Measurements from ENCODE around the gene TCEANC2. TPM values are rescaled to one million over a fixed set of nuclear protein-coding genes. Genes with fewer than 3 reads are reported as not detected.
A peak's percentile ranks its signal among the peaks of the same experiment; 100 is the strongest.

TCEANC2 gene
- total and polyA plus RNA-seq, 12 donors, result 1.4 to 5.9 (median 3.9) TPM

DNA sequence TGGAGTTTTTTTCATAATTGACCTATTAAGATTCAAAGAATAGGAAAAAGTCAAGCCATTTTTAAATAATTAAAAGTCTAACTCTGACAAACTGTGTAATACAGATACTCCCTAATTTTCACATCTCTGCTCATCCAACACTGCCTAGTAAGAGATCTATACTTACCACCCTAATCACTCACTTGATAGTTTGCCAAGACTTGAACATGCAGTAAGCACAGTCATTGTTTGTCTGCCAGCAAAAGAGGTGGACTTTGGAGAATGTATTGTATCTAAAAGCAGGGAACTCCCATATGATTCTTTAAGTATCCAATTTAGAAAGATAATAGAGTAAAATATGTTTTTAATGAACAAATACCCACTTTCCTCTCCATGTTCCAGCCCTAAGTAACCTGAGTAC lies 15.9 kb upstream of the TCEANC2 start:
- intact Hi-C loops (cut with DNase I), result loop anchor here in 1 of 10 donors (10.0 kb wide), 1 partner anchor 173 kb away; no protein-coding TSS in a partner anchor
- Histone ChIP-seq H3K27me3 (no peaks in the 10 kb centered on the region), H3K4me1 (peaks cover 0 to 11% (median 0%) of the 10 kb centered on the region in 9 donors), H3K27ac (no peak overlapping the region), H3K9me3 (no peaks in the 10 kb centered on the region), H3K4me3 (no peak overlapping the region), H3K36me3 (peaks cover 0 to 100% (median 72%) of the 10 kb centered on the region in 9 donors)
- ATAC-seq, result peak in 4 of 8 donors; percentile 62 to 78 (median 68)
- DNase-seq, result no peak
- no peak for TF ChIP-seq CTCF (IDR thresholded peaks at IDR 0.05)

DNA sequence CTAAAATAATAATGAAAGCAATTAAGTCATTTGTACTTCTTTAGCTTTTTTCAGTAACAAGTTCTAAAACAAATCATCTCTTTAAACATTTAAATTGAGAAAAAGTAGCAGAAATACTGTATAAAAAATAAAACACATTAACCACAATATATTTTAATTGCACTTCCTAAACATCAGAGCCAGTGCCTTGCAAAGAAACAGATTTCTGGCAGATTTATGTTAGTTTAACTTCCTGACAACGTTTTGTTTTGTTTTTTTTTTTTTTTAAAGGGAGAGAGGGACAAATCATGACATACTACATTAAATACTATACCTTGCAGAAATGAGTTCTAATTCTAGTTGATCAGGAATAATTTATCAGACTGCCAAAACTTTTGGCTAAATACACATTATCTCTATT lies 11.6 kb upstream of the TCEANC2 start:
- Histone ChIP-seq H3K27ac (no peak overlapping the region), H3K4me1 (peaks cover 0 to 34% (median 19%) of the 10 kb centered on the region in 9 donors), H3K4me3 (no peak overlapping the region), H3K27me3 (no peaks in the 10 kb centered on the region), H3K9me3 (no peaks in the 10 kb centered on the region), H3K36me3 (peaks cover 0 to 95% (median 56%) of the 10 kb centered on the region in 9 donors)
- intact Hi-C loops (cut with DNase I), result no loop called here
- DNase-seq (no peak), ATAC-seq (no peak)
- TF ChIP-seq CTCF (IDR thresholded peaks at IDR 0.05), result no peak
- WGBS, 2 donors, result 19% methylated on average over 1 of the region's 1 CpG

DNA sequence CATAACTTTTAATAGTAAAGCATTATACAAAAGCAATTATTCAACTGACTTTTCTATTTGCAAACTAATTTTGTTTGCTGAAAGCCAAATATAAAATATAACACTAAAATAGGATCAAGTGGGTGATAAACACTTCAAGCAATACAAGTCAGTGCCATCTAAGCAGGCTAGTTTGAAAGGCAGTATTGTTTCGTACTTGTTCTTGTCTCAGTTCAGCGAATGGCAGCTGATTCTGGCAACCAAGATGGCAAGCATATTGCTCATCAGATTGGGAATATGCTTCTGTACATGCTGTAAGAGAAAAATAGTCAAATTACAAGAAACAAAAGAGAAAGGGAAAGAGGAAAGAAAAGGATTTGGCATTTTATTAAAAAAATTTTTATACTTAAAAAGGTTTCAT lies 7.9 kb upstream of the TCEANC2 start:
- intact Hi-C loops (cut with DNase I), result no loop called here
- peaks cover 0 to 62% (median 24%) of the 10 kb centered on the region in 9 donors for H3K36me3 ChIP-seq
- no peaks in the 10 kb centered on the region for H3K27me3 ChIP-seq
- no peak for DNase-seq
- no peak for ATAC-seq
- no peak overlapping the region for H3K27ac ChIP-seq
- H3K4me3 ChIP-seq, result no peak overlapping the region
- WGBS, 2 donors, result 73 to 76% methylated on average over 2 of the region's 2 CpGs
- no peaks in the 10 kb centered on the region for H3K9me3 ChIP-seq
- H3K4me1 ChIP-seq, result peaks cover 0 to 58% (median 49%) of the 10 kb centered on the region in 9 donors
- TF ChIP-seq CTCF (IDR thresholded peaks at IDR 0.05), result no peak

DNA sequence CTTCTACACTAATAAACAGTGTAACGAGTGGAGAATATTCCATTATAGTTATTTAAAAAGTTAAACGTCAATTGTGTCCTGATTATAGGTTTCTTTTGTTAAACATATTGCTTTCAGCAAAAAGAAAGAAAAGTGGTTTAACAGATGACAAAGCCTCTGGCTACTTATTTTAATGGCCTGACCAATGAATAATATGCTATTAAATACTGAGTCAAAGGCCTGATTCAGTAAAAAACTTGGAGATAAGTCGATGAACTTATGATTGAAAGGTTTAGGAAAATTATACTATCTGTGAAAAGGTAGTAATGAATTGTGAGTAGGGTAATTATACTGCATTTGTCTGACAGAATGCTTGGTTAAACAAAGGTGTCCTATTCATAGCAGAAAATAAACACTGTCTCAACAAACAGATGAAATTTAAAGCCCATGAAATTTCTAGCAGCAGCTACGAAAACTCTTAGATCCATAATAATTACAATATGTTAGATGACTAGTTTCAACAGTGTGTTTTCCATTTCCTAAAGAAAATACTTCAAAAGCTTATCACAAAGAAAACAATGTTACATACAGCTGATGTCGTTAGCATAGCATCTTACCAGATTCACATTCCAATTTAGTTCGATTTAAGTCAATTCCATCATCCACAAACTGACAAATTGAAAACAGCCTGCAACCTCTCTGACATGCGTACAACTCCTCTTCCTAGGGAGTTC lies 6.6 kb upstream of the TCEANC2 start:
- intact Hi-C loops (cut with DNase I), result no loop called here
- ATAC-seq, result no peak
- WGBS, 2 donors, result 60 to 68% methylated on average over 7 of the region's 7 CpGs
- Histone ChIP-seq H3K4me1 (peaks cover 5 to 71% (median 63%) of the 10 kb centered on the region in 9 donors), H3K36me3 (peaks cover 0 to 48% (median 11%) of the 10 kb centered on the region in 9 donors), H3K4me3 (no peak overlapping the region), H3K27ac (no peak overlapping the region), H3K27me3 (no peaks in the 10 kb centered on the region), H3K9me3 (no peaks in the 10 kb centered on the region)
- DNase-seq, result no peak
- no peak for TF ChIP-seq CTCF (IDR thresholded peaks at IDR 0.05)

All from heart right ventricle (tissue), 16 donors.